ENCODE measurements around the gene FILIP1. TPM values are rescaled to one million over a fixed set of nuclear protein-coding genes. Genes with fewer than 3 reads are reported as not detected.

FILIP1 gene
- total and polyA plus RNA-seq, 2 donors from 2014 or later = 0.80 to 4.6 TPM

GRCh38 chr6:75483136-75483952 is 10.3 kb downstream of the FILIP1 start:
- H3K4me1 ChIP-seq (ENCODE audit: control insufficient read depth in 2 of 3, insufficient read depth in 2 of 3, low read depth in 1 of 3, low read length in 3 of 3) = no peaks in the 10 kb centered on the region
- no peak overlapping the region for H3K27ac ChIP-seq (ENCODE audit: low read depth in 2 of 2, low read length in 2 of 2)
- intact Hi-C loops (cut with DNase I) = no loop called here
- H3K4me3 ChIP-seq (ENCODE audit: low read length in 3 of 3) = no peak overlapping the region
- DNase-seq (no peak), FAIRE-seq (no peak)
- H3K27me3 ChIP-seq (ENCODE audit: control insufficient read depth, insufficient read depth, low read length) = no peaks in the 10 kb centered on the region
- no peak overlapping the region for H3K9ac ChIP-seq (ENCODE audit: low read length in 3 of 3)
- TF ChIP-seq, protein P1, sequence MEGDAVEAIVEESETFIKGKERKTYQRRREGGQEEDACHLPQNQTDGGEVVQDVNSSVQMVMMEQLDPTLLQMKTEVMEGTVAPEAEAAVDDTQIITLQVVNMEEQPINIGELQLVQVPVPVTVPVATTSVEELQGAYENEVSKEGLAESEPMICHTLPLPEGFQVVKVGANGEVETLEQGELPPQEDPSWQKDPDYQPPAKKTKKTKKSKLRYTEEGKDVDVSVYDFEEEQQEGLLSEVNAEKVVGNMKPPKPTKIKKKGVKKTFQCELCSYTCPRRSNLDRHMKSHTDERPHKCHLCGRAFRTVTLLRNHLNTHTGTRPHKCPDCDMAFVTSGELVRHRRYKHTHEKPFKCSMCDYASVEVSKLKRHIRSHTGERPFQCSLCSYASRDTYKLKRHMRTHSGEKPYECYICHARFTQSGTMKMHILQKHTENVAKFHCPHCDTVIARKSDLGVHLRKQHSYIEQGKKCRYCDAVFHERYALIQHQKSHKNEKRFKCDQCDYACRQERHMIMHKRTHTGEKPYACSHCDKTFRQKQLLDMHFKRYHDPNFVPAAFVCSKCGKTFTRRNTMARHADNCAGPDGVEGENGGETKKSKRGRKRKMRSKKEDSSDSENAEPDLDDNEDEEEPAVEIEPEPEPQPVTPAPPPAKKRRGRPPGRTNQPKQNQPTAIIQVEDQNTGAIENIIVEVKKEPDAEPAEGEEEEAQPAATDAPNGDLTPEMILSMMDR (IDR thresholded peaks at IDR 0.05; ENCODE audit: borderline replicate concordance, extremely low read depth, insufficient read depth) = no peak
- H3K36me3 ChIP-seq (ENCODE audit: control insufficient read depth in 2 of 3, insufficient read depth in 3 of 3, low read length in 3 of 3) = no peaks in the 10 kb centered on the region
- H3K9me3 ChIP-seq (ENCODE audit: control insufficient read depth in 2 of 3, insufficient read depth in 1 of 3, low read length in 3 of 3) = no peaks in the 10 kb centered on the region

DNA sequence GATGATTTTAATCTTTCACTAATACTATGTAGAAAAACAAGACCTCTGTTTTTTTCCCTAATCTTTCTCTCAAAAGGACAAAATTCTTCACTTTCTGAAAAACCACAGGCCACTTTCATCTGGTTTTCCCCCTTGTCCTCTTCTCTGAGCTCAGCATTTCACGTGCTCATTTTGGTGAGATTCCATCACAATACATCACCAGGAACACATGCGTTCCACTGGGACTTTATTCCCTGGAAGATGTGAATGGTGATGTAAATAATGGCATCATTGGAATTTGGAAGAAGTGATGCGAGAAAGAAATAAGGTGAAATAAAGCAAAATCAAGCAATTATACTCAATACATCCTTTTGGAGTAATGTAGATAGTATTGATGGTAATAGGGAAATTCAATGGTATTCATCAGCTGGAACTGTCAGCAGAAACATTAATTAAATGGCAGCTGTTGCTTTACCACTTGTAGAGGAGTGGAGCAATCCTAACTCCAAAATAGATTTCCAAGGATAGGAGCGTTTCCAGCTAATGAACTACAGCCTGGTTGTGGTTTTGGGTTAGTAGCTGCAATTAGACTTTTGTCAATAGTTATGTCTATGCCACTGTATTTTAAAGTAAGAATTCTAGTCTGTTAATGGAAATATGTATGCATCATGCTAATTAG is 11.5 kb downstream of the FILIP1 start:
- no peak overlapping the region for H3K4me3 ChIP-seq (ENCODE audit: low read length in 3 of 3)
- H3K36me3 ChIP-seq (ENCODE audit: control insufficient read depth in 2 of 3, insufficient read depth in 3 of 3, low read length in 3 of 3) = no peaks in the 10 kb centered on the region
- TF ChIP-seq, protein P1 (IDR thresholded peaks at IDR 0.05; ENCODE audit: borderline replicate concordance, extremely low read depth, insufficient read depth) = no peak
- DNase-seq = no peak
- FAIRE-seq = no peak
- no peak overlapping the region for H3K9ac ChIP-seq (ENCODE audit: low read length in 3 of 3)
- H3K27me3 ChIP-seq (ENCODE audit: control insufficient read depth, insufficient read depth, low read length) = no peaks in the 10 kb centered on the region
- H3K27ac ChIP-seq (ENCODE audit: low read depth in 2 of 2, low read length in 2 of 2) = no peak overlapping the region
- intact Hi-C loops (cut with DNase I) = no loop called here
- no peaks in the 10 kb centered on the region for H3K4me1 ChIP-seq (ENCODE audit: control insufficient read depth in 2 of 3, insufficient read depth in 2 of 3, low read depth in 1 of 3, low read length in 3 of 3)
- H3K9me3 ChIP-seq (ENCODE audit: control insufficient read depth in 2 of 3, insufficient read depth in 1 of 3, low read length in 3 of 3) = no peaks in the 10 kb centered on the region

DNA sequence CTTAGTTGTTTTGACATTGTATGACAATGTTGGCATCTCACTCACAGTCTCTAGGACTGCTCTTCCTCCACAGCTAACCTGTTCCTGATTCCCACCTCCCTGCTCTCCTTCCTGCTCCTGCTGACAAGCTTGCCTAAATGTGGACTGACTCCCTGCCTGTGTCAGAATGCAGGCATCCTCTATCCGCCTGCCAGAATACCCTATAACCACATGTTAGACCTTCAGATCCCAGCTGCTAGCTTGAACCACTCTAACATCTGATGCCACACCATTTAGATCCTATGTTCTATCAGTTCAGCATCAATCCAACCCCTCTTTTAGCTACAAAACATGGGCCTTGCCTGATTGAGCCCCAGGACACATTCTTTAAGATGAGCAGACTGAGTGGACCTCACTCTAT is 12.2 kb downstream of the FILIP1 start:
- TF ChIP-seq, protein P1 (IDR thresholded peaks at IDR 0.05; ENCODE audit: borderline replicate concordance, extremely low read depth, insufficient read depth) = no peak

More for the DNA sequence above, 12.2 kb downstream of the FILIP1 start:
- Histone ChIP-seq H3K27ac (ENCODE audit: low read depth in 2 of 2, low read length in 2 of 2) (no peak overlapping the region), H3K9me3 (ENCODE audit: control insufficient read depth in 2 of 3, insufficient read depth in 1 of 3, low read length in 3 of 3) (no peaks in the 10 kb centered on the region), H3K27me3 (ENCODE audit: control insufficient read depth, insufficient read depth, low read length) (no peaks in the 10 kb centered on the region), H3K4me3 (ENCODE audit: low read length in 3 of 3) (no peak overlapping the region), H3K4me1 (ENCODE audit: control insufficient read depth in 2 of 3, insufficient read depth in 2 of 3, low read depth in 1 of 3, low read length in 3 of 3) (no peaks in the 10 kb centered on the region), H3K36me3 (ENCODE audit: control insufficient read depth in 2 of 3, insufficient read depth in 3 of 3, low read length in 3 of 3) (no peaks in the 10 kb centered on the region), H3K9ac (ENCODE audit: low read length in 3 of 3) (no peak overlapping the region)
- intact Hi-C loops (cut with DNase I) = no loop called here
- DNase-seq = no peak
- no peak for FAIRE-seq

Data from kidney (tissue), 14 donors.